ENCODE data around the gene WDR47. TPM values are rescaled to one million over a fixed set of nuclear protein-coding genes. Genes with fewer than 3 reads are reported as not detected.

Gene WDR47
- total and polyA plus RNA-seq, 2 of the 8 experiments (the other 6 are each of a cell fraction or from before 2014, with no cell fraction given) = 1.9 to 6.7 TPM

DNA sequence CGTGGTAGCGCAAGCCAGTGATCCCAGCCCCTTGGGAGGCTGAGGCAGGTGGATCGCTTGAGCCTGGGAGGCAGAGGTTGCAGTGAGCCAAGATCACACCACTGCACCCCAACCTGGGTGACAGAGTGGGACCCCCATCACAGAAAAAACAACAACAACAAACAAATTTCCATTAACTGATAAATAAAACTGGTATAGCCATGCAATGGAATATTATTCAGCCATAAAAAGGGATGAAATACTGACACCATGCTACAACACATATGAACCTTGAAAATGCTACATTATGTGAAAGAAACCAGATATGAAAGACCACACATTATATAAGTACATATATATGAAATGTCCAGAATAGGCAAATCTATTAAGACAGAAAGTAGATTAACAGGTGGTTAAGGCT is 90.7 kb downstream of the WDR47 start:
- no peak overlapping the region for H3K4ac ChIP-seq (replicated peaks; ENCODE audit: insufficient read length, low read depth, low read length)
- WGBS, 2 experiments (ENCODE audit: extremely low coverage in 1 of 2, insufficient coverage in 1 of 2, insufficient read length in 1 of 2, insufficient replicate concordance in 2 of 2, low coverage in 1 of 2, low lambda C conversion rate in 2 of 2, missing lambda C conversion rate in 1 of 2) = 94% methylated on average over 3 of the region's 3 CpGs; no CpG with 5 or more reads in 1 of the 2 experiments
- no peak overlapping the region for H2BK20ac ChIP-seq (ENCODE audit: low read length)
- POLR2A ChIA-PET (ENCODE audit: partially characterized antibody) = interaction anchor here (1.2 kb wide), 1 partner anchor 31 kb away, joined by 3 read pairs; no protein-coding TSS in a partner anchor
- H3K14ac ChIP-seq (ENCODE audit: insufficient read length) = no peak overlapping the region
- no peak overlapping the region for H2AK5ac ChIP-seq (ENCODE audit: low read depth, low read length)
- peaks cover 2% of the 10 kb centered on the region; the same call in 1 of the 2 replicates for H3K23me2 ChIP-seq (ENCODE audit: low read depth, low read length)
- no peak for FAIRE-seq
- TF ChIP-seq, protein P1, sequence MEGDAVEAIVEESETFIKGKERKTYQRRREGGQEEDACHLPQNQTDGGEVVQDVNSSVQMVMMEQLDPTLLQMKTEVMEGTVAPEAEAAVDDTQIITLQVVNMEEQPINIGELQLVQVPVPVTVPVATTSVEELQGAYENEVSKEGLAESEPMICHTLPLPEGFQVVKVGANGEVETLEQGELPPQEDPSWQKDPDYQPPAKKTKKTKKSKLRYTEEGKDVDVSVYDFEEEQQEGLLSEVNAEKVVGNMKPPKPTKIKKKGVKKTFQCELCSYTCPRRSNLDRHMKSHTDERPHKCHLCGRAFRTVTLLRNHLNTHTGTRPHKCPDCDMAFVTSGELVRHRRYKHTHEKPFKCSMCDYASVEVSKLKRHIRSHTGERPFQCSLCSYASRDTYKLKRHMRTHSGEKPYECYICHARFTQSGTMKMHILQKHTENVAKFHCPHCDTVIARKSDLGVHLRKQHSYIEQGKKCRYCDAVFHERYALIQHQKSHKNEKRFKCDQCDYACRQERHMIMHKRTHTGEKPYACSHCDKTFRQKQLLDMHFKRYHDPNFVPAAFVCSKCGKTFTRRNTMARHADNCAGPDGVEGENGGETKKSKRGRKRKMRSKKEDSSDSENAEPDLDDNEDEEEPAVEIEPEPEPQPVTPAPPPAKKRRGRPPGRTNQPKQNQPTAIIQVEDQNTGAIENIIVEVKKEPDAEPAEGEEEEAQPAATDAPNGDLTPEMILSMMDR (IDR thresholded peaks at IDR 0.05; ENCODE audit: control extremely low read depth in 1 of 3, insufficient read depth in 1 of 3, low read depth in 1 of 3, low read length in 3 of 3) = no peak
- TF ChIP-seq RXRA (IDR thresholded peaks at IDR 0.05; ENCODE audit: insufficient read depth, low read depth, low read length) (no peak), POLR2AphosphoS5 (IDR thresholded peaks at IDR 0.05; ENCODE audit: low read depth, low read length) (no peak), PHF8 (conservative IDR thresholded peaks at IDR 0.05; ENCODE audit: low read depth, low read length) (no peak), YY1 (IDR thresholded peaks at IDR 0.05; ENCODE audit: low read depth, low read length) (no peak), CBX5 (IDR thresholded peaks at IDR 0.05; ENCODE audit: low read depth, low read length) (no peak), KDM1A (IDR thresholded peaks at IDR 0.05; ENCODE audit: borderline replicate concordance, low read length) (no peak), HDAC6 (IDR thresholded peaks at IDR 0.05; ENCODE audit: low read depth, low read length) (no peak)
- TF ChIP-seq, protein P2, sequence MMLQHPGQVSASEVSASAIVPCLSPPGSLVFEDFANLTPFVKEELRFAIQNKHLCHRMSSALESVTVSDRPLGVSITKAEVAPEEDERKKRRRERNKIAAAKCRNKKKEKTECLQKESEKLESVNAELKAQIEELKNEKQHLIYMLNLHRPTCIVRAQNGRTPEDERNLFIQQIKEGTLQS (IDR thresholded peaks at IDR 0.05; ENCODE audit: insufficient read depth, low read depth, low read length) = no peak
- H3K36me3 ChIP-seq (ENCODE audit: control insufficient read depth in 2 of 4, insufficient read depth in 4 of 4, low read length in 3 of 4) = peaks cover 0 to 5% (median 0%) of the 10 kb centered on the region in 4 experiments; a peak in 1 of 8 replicates
- DNase-seq (ENCODE audit: low read depth in 1 of 2, low spot score in 2 of 2) = no peak
- H3K27ac ChIP-seq (ENCODE audit: low read depth, low read length) = no peak overlapping the region
- no peak overlapping the region for H2AFZ ChIP-seq (ENCODE audit: low read length)
- no peak overlapping the region for H3K4me3 ChIP-seq (ENCODE audit: extremely low read depth in 1 of 4, insufficient read depth in 2 of 4, low read depth in 3 of 4, low read length in 4 of 4)
- no peak overlapping the region for H2BK12ac ChIP-seq (ENCODE audit: low read depth, low read length)
- CTCF ChIA-PET (ENCODE audit: partially characterized antibody) = interaction anchor here (0.7 to 1.0 kb wide), 3 partner anchors 11 to 89 kb away, joined by 3 read pairs; no protein-coding TSS in a partner anchor
- H3K9me3 ChIP-seq (ENCODE audit: insufficient read depth in 2 of 2, low read depth in 1 of 2, low read length in 1 of 2) = no peaks in the 10 kb centered on the region
- H3K18ac ChIP-seq (ENCODE audit: extremely low read depth, low read length) = no peak overlapping the region
- peaks cover 0 to 3% of the 10 kb centered on the region in 2 experiments for H4K20me1 ChIP-seq (replicated peaks in 1 of 2; ENCODE audit: control insufficient read depth in 1 of 2, insufficient read depth in 2 of 2, low read length in 2 of 2)
- H2BK15ac ChIP-seq (ENCODE audit: low read length) = no peak overlapping the region
- H3K23ac ChIP-seq (ENCODE audit: insufficient read length) = no peak overlapping the region
- no peak overlapping the region for H3K4me2 ChIP-seq (ENCODE audit: insufficient read depth in 1 of 2, low read depth in 2 of 2, low read length in 2 of 2)
- H2BK120ac ChIP-seq (replicated peaks; ENCODE audit: low read depth, low read length) = no peak overlapping the region
- no peak overlapping the region for H4K8ac ChIP-seq (ENCODE audit: extremely low read depth, insufficient read depth, low read length)
- H3K79me1 ChIP-seq (ENCODE audit: low read depth, low read length) = peaks cover 2% of the 10 kb centered on the region; the same call in 1 of the 2 replicates
- no peak overlapping the region for H4K5ac ChIP-seq (ENCODE audit: insufficient read length, low read depth, low read length)
- H3K56ac ChIP-seq (replicated peaks; ENCODE audit: insufficient read length, low read depth, low read length) = no peak overlapping the region
- no peaks in the 10 kb centered on the region for H3K27me3 ChIP-seq (replicated peaks in 1 of 4; ENCODE audit: control insufficient read depth in 3 of 4, extremely low read depth in 1 of 4, insufficient read depth in 3 of 4, low read length in 3 of 4)
- no peak overlapping the region for H4K91ac ChIP-seq (replicated peaks; ENCODE audit: insufficient read length, low read length)
- H3K79me2 ChIP-seq (ENCODE audit: control insufficient read depth in 1 of 2, insufficient read depth in 2 of 2, low read length in 2 of 2) = peaks cover 0 to 49% of the 10 kb centered on the region in 2 experiments; a peak in 3 of 4 replicates
- H2BK5ac ChIP-seq (ENCODE audit: low read depth, low read length) = no peak overlapping the region
- H3K4me1 ChIP-seq (replicated peaks in 1 of 4; ENCODE audit: control insufficient read depth in 3 of 4, insufficient read depth in 4 of 4, low read length in 3 of 4) = peaks cover 4 to 12% (median 8%) of the 10 kb centered on the region in 4 experiments; a peak in 6 of 7 replicates
- H3K9ac ChIP-seq (replicated peaks in 1 of 4; ENCODE audit: extremely low read depth in 1 of 4, low read depth in 3 of 4, low read length in 3 of 4) = no peak overlapping the region
